Caco-2 (cell line): ENCODE results near the gene PVRIG. TPM values are rescaled to one million over a fixed set of nuclear protein-coding genes. Genes with fewer than 3 reads are reported as not detected.
"Not testable (repeated sequence)": the region's sequence is repeated elsewhere in the genome, so short reads cannot be mapped to it uniquely, and the experiment has no call there.

ENCODE experiments used
- BruUV-seq: library from RNA; stranded (reverse); fragments of 400-500 nt; replicated peaks from 2 replicates; lab custom pipeline; 2021; lab: Mats Ljungman, UMichigan
- CTCF ChIA-PET: fragments of 300-600 bp; sonication (Branson Sonifier 250); formaldehyde crosslinking; loops from one replicate; lab custom pipeline; 2022; ENCODE audit warnings: antibody characterized with exemption; lab: Charles Lee
- POLR2A ChIA-PET: fragments of 300-600 bp; sonication (Branson Sonifier 250); formaldehyde crosslinking; loops from one replicate; lab custom pipeline; 2022; ENCODE audit warnings: antibody characterized with exemption; lab: Charles Lee
- DNase-seq, 2 experiments: peaks; one replicate each; pipeline versions ENCODE4 v3.0.0 to v3.0.0-alpha.2; 2020 to 2022
- H3K27me3 ChIP-seq: replicated peaks from 2 replicates; pipeline ENCODE4 v1.6.0; 2011; ENCODE audit warnings: low read length; ENCODE audit not compliant: control insufficient read depth, insufficient read depth
- H3K36me3 ChIP-seq: 2 replicates; pipeline ENCODE4 v1.5.1; 2011; ENCODE audit warnings: low read length; ENCODE audit not compliant: control insufficient read depth, insufficient read depth
- H3K4me1 ChIP-seq: fragments of 250-450 bp; sonication (Bioruptor Pico); 2 replicates; pipeline ENCODE4 v1.5.1; 2020; ENCODE audit warnings: mild to moderate bottlenecking
- H3K4me3 ChIP-seq: 2 replicates; pipeline ENCODE4 v1.5.1; 2011; ENCODE audit warnings: low read depth, mild to moderate bottlenecking, control low read depth, low read length
- H3K9me3 ChIP-seq: fragments of 250-450 bp; sonication (Bioruptor Pico); 2 replicates; pipeline ENCODE4 v1.5.1; 2020; ENCODE audit warnings: mild to moderate bottlenecking, moderate library complexity
- H3K27ac Mint-ChIP-seq: one replicate; pipeline ENCODE4 v1.8.0; 2022; ENCODE audit warnings: mixed read lengths; ENCODE audit not compliant: unreplicated experiment
- H3K27me3 Mint-ChIP-seq: one replicate; pipeline ENCODE4 v1.8.0; 2022; ENCODE audit warnings: mixed read lengths; ENCODE audit not compliant: insufficient read depth, unreplicated experiment
- H3K36me3 Mint-ChIP-seq: one replicate; pipeline ENCODE4 v1.8.0; 2022; ENCODE audit warnings: mild to moderate bottlenecking, mixed read lengths; ENCODE audit not compliant: insufficient read depth, unreplicated experiment
- H3K4me1 Mint-ChIP-seq: one replicate; pipeline ENCODE4 v1.8.0; 2022; ENCODE audit warnings: low read depth, mixed read lengths; ENCODE audit not compliant: unreplicated experiment
- H3K4me3 Mint-ChIP-seq: one replicate; pipeline ENCODE4 v1.8.0; 2022; ENCODE audit warnings: mild to moderate bottlenecking, moderate library complexity, mixed read lengths; ENCODE audit not compliant: unreplicated experiment
- H3K9me3 Mint-ChIP-seq: one replicate; pipeline ENCODE4 v1.8.0; 2022; ENCODE audit warnings: mixed read lengths; ENCODE audit not compliant: unreplicated experiment
- CTCF ChIP-seq, 2 experiments: fragments of 200-600 bp in 1 of 2; IDR thresholded peaks; 1 replicate in 1 of 2; 2 replicates in 1 of 2; pipeline versions ENCODE4 v1.5.1 to v1.8.0; 2011 to 2022; ENCODE audit warnings: antibody characterized with exemption in 1 of 2, control low read depth in 1 of 2, inconsistent platforms in 1 of 2, low read depth in 1 of 2, low read length in 1 of 2, mild to moderate bottlenecking in 1 of 2, moderate library complexity in 1 of 2; ENCODE audit not compliant: insufficient read depth in 1 of 2, severe bottlenecking in 1 of 2, unreplicated experiment in 1 of 2
- intact Hi-C: fragments of 100-400 bp; cut with micrococcal nuclease; formaldehyde crosslinking; loops from one replicate; pipeline ENCODE4 v1.10.0; 2022; ENCODE audit not compliant: unreplicated experiment
- total RNA-seq: library from RNA; stranded (reverse); gene quantifications from 2 replicates; pipeline ENCODE4 v1.2.3, GENCODE V29; 2022

The PVRIG gene
- total RNA-seq, 1 experiment from 2014 or later: not detected

- H3K9me3 Mint-ChIP-seq: no peaks in the 10 kb centered on the region
- Histone ChIP-seq H3K27me3 (no peaks in the 10 kb centered on the region), H3K9me3 (no peaks in the 10 kb centered on the region), H3K4me3 (no peak overlapping the region), H3K4me1 (0 out of 2 replicates have a peak, but pooled peaks cover 5% of the 10 kb centered on the region), H3K36me3 (no peaks in the 10 kb centered on the region)
- ChIA-PET POLR2A (no interaction called here), CTCF (no interaction called here)
- no peak for TF ChIP-seq CTCF (IDR thresholded peaks at IDR 0.05; ENCODE audit: insufficient read depth in 1 of 2, low read depth in 1 of 2, low read length in 1 of 2, severe bottlenecking in 1 of 2, unreplicated experiment in 1 of 2)
- no peaks in the 10 kb centered on the region for H3K4me1 Mint-ChIP-seq
- no peak overlapping the region for H3K27ac Mint-ChIP-seq
- DNase-seq: no peak
- H3K4me3 Mint-ChIP-seq: no peak overlapping the region
- H3K27me3 Mint-ChIP-seq: peaks cover 8% of the 10 kb centered on the region
- intact Hi-C loops: no loop called here
- BruUV-seq: no TSS peak
- H3K36me3 Mint-ChIP-seq: peaks cover 15% of the 10 kb centered on the region
Observed at GRCh38 chr7:100212631-100213286, 7.0 kb upstream of the PVRIG start.

GRCh38 chr7:100213672-100214071 lies 6.1 kb upstream of the PVRIG start:
- CTCF ChIA-PET: no interaction called here
- BruUV-seq: no TSS peak
- Mint-ChIP-seq H3K9me3 (no peaks in the 10 kb centered on the region), H3K27ac (no peak overlapping the region), H3K4me1 (no peaks in the 10 kb centered on the region), H3K4me3 (no peak overlapping the region), H3K36me3 (peaks cover 15% of the 10 kb centered on the region), H3K27me3 (peaks cover 8% of the 10 kb centered on the region)
- POLR2A ChIA-PET: no interaction called here
- DNase-seq: no peak
- TF ChIP-seq CTCF (IDR thresholded peaks at IDR 0.05; ENCODE audit: insufficient read depth in 1 of 2, low read depth in 1 of 2, low read length in 1 of 2, severe bottlenecking in 1 of 2, unreplicated experiment in 1 of 2): no peak
- no peaks in the 10 kb centered on the region for H3K9me3 ChIP-seq
- H3K4me1 ChIP-seq: 0 out of 2 replicates have a peak, but pooled peaks cover 5% of the 10 kb centered on the region
- H3K36me3 ChIP-seq: no peaks in the 10 kb centered on the region
- no peaks in the 10 kb centered on the region for H3K27me3 ChIP-seq
- H3K4me3 ChIP-seq: no peak overlapping the region
- intact Hi-C loops: no loop called here

- H3K4me1 Mint-ChIP-seq, H3K9me3 Mint-ChIP-seq, H3K4me1 ChIP-seq, H3K27me3 Mint-ChIP-seq, H3K27me3 ChIP-seq, H3K27ac Mint-ChIP-seq, H3K9me3 ChIP-seq, H3K4me3 ChIP-seq, H3K36me3 ChIP-seq, POLR2A ChIA-PET, H3K4me3 Mint-ChIP-seq, BruUV-seq, intact Hi-C loops, CTCF ChIA-PET: not testable (repeated sequence)
- DNase-seq: peak in 1 of 2 experiments; percentile 25
- peaks cover 15% of the 10 kb centered on the region for H3K36me3 Mint-ChIP-seq
Observed at GRCh38 chr7:100214356-100214755, 5.4 kb upstream of the PVRIG start.
